GM18858 (cell line): ENCODE data around the gene ST3GAL3.
"Not testable (repeated sequence)": the region's sequence is repeated elsewhere in the genome, so short reads cannot be mapped to it uniquely, and the experiment has no call there.

ENCODE experiments used
- ATAC-seq: cut with Tn5 transposase; IDR thresholded peaks from one replicate; pipeline ENCODE4 v1.9.1; 2021; ENCODE audit not compliant: unreplicated experiment

The ST3GAL3 gene

DNA sequence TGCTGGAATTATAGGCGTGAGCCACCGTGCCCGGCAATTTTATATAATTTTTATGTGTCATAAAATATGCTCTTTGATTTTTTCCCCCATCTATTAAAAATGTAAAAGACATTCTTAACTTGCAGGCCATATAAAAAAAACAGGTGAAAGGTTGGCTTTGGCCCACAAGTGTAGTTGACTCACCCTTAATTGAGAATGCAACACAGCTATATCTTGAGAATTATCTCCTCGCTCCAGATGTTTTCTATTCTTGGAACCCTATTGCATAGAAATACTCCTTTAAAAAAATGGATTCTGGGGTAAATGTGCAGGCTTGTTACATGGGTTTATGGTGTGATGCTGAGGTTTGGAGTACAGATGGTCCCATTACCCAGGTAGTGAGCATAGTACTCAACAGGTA lies 112.0 kb downstream of the ST3GAL3 start:
- ATAC-seq, result no peak

DNA sequence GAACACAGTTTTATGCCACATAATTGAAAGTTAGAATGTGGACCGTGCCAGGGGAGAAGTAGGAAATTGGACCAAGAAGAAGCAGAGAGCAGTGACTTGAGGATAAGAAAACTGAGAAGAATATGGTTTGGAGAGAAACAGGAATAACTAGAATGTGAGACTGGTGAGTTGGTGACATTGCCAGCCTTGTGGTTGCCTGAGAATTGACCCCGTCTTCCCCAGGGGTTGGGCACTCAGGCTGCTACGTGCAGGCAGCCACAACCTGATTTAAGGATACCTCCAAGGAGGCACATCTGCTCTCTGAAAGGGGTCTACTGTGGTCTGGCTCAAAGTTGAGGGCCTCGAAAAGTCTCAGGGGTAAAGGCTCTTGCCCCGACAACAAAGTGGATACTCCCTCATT lies 114.1 kb downstream of the ST3GAL3 start:
- no peak for ATAC-seq

DNA sequence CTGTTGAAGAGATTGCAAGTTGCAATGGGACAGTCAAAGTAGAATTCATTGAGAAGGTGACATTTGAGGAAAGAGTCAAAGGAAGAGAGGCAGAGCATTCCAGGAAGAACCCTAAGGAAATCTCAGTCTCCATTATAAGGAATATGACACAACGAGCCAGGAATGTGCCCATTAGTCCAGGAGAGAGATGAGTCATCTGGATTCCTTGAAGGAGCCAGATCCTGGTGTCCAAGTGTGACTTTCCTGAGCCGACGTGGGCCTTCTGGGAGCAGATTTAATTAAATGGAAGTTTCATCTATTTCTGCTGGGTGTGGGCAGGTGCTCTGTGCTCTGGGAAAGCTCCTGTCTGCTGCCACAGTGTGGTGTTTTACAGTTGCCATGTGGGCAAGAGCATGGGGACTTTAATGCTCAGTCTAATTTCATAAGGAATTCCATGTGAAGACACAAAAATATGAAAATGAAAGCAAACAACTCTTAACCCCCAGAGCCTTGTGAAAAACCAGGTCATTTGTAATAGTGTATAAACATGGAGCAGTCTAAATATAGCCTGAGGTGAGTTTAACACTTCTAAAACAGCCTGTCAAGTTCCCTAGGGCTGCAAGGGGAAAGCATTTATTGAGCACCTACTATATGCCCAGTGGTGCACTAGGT lies 114.8 kb downstream of the ST3GAL3 start:
- ATAC-seq, result no peak

DNA sequence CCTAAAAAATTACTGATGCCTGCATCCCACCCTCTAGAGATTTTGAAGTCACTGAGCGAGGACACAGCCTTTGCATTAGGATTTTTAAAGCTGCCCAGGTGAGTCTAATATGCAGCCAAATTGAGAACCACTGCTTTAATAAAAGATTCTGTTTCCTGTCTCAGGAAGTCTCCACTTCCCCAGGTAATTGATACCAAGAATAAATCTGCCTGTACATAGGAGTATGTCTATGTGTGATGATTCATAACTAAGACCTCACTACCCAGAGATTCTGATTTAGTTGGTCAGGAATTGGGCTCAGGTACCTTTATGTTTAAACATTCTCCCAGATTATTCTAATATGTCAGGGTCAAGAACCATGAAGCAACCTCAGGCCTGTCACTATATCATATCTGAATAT lies 117.5 kb downstream of the ST3GAL3 start:
- ATAC-seq, result no peak

DNA sequence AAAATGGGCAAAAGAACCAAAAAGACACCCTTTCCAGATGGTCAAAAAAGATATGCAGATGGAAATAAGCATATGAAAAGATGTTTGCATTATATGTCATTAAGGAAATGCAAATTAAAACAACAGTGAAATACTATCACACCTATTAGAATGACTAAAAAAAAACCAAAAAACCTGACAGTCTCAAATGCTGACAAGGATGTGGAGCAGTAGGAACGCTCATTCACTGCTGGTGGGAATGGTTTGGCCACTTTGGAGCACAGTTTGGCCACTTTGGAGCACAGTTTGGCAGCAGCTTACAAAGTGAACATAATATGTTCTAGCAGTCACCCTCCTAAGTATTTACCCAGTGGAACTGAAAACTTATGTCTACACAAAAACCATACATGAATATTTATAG lies 121.2 kb downstream of the ST3GAL3 start:
- ATAC-seq, result no peak

DNA sequence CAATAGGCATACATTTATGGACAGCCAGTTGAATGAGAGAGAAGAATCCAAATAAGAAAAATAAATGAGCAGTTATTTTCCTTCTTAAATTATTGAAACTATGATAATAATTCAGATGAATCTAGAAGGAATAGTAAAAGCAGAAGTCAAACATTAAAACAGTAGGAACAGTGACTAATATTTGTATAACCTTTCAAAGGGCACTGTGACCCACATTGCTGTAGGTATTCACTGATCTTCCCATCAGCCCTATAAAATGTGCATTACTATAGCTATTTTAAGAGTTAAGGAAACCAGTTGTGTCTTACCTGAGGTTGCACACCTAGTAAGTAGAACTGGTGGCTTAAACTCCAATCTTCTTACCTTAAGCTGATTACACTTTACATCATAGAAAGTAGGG lies 123.5 kb downstream of the ST3GAL3 start:
- no peak for ATAC-seq

DNA sequence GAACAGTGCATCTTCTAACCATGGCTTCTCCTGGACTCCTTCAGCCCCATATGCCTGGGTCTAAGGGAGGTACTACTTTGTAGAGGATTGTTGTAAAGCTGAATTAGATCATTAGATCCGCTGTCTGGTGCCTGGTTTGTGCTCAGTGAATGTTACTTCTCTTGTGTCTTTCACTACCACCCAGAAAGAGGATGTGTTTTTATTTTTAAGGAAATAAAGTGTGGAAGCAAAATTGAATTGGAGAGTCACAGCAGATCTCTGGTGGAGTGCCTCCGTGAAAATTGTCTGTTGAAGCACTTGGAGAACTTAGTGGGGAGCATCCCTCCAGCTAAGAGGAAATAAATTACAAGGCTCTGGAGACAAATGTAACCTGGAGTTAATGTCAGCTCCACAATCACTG lies 124.5 kb downstream of the ST3GAL3 start:
- no peak for ATAC-seq

DNA sequence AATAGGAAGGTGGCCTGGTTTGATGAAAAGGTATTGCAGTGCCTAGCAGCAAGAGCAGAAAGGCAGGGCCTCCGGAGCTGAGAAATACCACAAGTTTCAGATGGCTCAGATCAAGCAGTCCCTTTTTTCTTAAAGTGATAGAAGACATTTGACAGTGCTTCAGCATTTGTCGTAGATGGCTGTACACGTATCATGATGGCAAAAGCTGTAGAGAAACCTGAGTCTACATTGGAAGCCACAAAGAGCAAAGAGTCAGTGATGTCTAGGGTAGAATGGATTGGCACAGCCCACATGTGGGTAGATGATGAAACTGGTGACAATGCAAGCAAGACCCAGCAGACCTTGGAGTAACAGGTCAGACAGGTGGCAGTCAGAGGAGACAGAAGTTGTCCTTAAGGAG lies 124.9 kb downstream of the ST3GAL3 start:
- ATAC-seq, result no peak

DNA sequence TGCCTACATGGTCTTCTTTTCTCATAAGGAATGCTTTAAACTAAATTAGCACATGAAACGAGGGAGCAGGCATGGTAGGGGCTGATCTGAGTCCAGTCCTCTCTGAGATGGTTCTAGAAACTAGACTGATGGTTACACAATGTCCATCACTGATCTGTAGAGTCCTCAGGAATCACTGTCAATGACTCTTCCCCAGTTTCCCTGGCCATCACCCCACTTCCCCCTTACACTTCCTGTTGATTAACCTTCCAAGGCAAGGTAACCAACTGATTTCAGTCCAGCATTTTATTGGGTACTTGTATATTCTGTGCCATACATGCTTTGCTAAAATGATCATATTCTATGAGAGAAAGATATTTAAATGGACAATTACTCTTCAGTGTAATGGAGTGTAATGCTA lies 125.7 kb downstream of the ST3GAL3 start:
- ATAC-seq, result no peak

DNA sequence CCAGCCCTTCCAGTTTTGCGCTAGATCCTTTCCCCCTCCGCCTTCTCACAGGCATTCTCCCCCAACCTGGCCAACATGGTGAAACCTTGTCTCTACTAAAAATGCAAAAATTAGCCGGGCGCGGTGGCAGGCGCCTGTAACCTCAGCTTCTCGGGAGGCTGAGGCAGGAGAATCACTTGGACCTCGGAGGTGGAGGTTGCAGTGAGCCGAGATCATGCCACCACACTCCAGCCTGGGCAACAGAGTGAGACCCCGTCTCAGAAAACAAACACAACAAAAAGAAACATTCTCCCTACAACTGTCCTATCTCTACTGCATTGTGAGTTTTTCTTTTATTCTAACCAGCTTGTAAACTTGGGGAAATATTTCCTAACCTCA lies 126.6 kb downstream of the ST3GAL3 start:
- ATAC-seq, result not testable (repeated sequence)

DNA sequence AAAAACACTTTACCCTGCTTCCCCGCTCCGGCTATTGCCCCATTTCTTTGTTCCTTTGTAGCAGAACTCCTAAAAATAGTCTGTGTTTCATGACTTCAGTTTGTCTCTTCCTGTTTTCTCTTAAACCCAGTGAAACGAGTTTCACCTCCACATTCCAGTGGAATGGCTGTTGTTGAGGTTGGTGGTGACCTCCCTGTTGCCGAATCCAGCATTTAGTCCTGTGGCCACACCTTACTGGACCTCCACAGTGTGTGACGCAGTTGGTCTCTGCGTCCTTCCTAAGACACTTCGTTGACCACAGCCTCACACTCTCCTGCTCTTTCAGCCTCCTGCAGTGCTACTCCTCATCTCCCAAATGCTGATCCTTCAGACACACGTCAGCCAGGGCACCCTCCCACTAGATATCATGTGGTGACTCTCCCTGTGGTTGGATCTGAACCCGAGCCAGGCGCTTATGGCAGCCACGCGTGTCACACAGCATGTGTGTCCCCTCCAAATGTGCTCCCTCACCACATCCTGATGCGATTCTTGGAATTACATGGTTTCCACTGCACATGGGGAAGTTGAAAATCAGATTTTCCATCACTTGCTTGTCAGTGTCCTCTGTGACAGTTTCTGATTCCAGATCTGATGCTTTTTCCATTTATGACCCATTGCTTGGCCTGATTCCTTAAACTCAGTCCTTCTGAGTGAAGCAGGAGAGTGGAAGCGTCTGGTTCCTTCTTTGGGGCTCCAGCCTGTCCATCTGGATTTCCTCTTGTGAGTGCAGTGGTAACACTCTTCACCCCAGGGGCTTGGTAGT lies 127.1 kb downstream of the ST3GAL3 start:
- no peak for ATAC-seq

DNA sequence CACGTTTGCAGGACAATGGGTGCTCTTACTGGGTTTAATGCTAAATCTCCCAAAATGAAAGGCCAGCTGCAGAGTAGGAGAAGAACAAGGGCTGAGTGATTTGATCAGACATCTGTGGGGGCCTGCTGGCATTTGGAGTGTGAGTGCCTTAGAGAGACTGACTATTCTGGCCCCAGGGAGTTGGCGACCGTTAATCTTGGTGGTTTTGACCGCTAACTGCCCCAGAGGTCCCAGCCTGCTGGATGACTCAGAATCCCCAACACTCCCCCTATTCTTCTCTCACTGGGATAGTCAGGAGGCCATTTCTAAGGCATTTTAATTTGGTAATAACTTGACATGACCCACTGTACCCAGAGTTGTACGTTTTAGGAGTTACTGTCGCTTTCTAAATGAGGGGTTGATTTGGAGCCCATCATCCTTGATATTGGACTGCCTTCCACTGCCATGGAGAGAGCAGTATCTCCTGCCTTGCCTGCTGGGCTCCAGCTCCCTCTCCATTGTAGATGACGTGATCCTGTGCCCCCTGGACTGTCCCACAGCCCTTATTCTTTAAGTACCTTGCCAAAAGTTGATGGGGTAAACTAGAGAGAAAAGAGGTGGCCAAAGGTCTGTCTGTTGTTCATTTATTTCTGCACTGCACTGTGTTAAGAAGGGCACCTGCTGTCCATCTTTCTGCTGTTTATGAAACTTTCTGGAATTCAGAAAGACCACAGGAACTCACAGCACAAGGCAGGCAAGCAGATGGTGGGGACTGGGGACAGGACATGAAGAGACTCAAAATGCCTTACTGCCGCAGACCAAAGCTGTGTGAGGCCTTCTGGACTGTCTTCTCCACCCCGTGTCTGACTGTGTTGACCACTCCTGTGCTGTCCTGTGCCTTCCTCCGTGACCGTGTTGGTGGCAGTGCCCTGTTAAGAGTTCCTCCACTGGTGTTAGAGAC lies 128.0 kb downstream of the ST3GAL3 start:
- no peak for ATAC-seq

DNA sequence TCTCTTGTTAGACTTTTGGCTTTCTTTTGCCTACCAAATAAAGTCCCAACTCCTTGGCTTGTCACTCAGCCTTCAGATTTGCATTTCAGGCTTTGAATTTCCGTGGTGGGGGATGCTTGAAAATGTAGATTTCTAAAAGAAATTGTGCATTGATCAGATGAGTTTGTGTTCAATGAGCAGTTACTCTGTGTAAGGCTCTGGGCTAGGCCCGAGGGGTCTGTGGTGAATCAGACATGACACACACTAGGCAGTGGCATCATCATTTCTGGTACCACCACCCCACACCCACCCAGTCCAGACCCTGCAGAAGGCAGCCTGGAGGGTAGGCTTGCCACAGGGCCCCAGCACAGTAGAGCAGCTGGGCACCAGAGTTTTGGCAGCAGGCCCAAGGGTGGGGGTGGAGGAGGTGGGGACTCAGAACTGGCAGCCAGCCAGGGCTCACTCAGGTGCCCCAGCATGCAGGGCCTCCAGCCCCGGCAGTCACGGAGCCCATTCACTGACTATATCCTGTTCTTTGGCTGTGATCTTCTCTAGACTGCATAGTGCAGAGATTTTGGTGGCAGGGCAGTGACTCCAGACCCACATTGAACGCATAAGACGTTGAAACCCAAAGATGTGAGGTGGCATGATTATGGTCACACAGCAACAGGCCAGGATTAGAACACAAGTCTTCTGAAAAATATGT lies 129.1 kb downstream of the ST3GAL3 start:
- peak; percentile 40 for ATAC-seq

DNA sequence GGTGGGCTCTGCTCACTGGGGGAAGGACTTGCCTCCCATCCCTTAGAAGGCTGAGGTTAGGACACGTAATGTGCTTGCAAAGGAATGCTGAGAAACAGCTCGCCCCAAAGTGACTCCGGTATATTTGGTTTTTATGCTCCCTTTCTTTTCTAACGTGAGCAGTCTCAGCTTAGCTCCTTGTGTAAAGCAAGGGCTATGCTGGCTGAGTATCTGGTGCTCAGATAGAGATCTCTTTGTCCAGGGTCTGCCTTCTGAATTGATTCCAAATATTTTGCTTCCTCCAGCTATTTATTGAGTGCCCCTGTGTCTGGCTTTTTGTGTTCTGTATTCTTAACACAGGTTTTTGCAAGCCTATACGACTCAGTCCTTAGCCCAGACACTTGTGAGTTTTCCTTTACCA lies 131.7 kb downstream of the ST3GAL3 start:
- ATAC-seq, result no peak

DNA sequence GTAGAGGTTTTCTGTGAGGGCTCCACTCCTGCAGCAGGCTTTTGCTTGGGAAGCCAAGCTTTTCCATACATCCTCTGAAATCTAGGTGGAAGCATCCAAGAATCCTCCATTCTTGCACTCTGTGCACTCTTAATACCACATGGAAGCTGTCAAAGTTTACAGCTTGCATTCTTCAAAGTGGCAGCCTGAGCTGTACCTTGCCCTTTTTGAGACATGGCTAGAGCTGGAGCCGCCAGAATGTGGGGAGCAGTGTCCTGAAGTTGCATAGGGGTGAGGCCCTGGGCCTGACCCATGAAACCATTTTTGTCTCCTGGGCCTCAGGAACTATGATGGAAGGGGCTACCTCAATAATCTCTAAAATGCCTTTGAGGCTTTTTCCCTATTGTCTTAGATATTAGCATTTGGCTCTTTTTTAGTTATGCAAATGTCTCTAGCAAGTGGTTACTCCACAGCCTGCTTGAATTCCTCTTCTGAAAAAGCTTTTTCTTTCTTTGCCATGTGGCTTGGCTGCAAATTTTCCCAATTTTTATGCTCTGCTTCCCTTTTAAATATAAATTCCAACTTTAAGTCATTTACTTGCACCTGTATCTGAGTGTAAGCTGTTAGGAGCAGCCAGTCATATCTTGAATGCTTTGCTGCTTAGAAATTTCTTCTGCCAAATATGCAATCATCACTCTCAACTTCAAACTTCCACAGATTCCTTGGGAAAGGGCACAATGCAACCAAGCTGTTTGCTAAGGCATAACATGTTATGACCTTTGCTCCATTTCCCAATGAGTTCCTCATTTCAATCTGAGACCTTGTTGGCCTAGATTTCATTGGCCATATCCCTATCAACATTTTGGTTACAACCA lies 134.2 kb downstream of the ST3GAL3 start:
- no peak for ATAC-seq

DNA sequence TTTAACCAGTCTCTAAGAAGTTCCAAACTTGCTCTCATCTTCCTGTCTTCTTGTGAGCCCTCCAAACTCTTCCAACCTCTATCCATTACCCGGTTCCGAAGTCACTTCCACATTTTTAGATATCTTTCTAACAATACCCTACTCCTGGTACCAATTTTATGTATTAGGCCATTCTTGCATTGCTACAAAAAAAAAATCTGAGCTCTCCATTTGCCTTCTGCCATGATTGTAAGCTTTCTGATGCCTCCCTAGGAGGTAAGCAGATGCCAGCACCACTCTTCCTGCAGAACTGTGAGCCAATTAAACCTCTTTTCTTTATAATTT lies 134.8 kb downstream of the ST3GAL3 start:
- ATAC-seq, result no peak

DNA sequence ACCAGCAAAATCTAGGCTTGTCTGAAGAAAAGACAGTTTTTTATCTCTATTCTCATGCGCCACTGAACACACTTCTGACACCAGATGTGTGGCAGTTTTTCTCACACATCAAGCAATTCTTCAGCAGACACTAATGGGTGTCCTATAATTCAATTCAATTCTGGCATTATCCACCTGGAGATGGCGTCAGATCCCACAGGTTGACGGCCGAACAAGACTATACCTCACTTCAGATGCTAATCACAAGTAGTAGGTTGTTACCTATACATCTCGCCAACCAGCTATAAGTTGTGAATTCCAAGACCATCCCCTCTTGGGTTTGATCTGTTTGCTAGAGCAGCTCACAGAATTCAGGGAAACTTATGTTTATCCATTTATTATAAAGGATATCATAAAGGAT lies 136.3 kb downstream of the ST3GAL3 start:
- ATAC-seq, result no peak

DNA sequence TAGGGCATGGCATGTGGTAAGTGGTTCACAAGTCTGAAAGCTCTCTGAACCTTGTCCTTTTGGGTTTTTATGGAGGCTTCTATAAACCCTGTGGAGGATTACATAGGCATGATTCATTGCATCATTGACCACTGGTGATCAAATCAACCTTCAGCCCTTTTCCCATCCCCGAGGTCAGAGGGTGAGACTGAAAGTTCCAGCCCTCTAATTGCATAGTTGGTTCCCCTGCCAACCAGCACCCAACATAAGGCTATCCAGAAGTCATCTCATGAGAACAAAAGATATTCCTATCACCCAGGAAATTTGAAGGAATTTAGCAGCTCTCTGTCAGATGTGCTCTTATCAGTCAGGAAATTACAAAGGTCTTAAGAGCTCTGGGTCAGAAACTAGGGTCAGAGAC lies 136.8 kb downstream of the ST3GAL3 start:
- no peak for ATAC-seq

DNA sequence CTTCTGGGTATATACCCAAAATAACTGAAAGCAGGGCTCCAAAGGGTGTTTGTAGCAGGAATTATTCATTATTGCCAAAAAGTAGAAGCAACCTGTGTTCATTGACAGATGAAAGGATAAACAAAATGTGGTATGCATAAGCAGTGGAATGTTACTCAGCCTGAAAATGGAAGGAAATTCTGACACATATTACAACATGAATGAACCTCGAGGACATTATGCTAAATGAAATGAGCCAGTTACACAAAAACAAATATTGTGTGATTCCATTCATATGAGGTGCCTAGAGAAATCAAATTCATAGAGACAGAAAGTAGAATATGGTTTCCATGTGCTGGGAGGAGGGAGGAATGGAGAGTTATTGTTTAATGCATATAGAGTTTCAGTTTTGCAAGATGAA lies 140.0 kb downstream of the ST3GAL3 start:
- no peak for ATAC-seq

DNA sequence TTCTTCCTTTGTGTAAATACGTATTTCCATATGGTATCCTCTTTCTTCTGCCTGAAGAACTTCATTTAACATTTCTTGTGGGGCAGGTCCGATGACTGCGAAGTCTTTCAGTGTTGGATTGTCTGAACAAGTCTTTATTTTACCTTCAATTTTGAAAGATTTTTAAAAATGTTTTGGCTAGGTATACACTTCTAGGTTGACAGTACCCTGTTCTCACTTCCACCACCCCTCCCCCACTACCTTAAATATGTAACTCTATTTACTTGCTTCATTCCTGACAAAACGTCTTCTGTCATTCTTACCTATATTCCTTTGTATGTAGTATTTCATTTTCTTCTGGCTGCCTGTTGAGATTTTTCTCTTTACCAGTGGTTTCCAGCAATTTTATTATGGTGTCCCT lies 140.5 kb downstream of the ST3GAL3 start:
- no peak for ATAC-seq
